ENCODE data around the gene MAST1. TPM values are rescaled to one million over a fixed set of nuclear protein-coding genes. Genes with fewer than 3 reads are reported as not detected.

MAST1 gene
- total and polyA plus RNA-seq, 2 donors from 2014 or later = 0.35 to 0.39 TPM

DNA sequence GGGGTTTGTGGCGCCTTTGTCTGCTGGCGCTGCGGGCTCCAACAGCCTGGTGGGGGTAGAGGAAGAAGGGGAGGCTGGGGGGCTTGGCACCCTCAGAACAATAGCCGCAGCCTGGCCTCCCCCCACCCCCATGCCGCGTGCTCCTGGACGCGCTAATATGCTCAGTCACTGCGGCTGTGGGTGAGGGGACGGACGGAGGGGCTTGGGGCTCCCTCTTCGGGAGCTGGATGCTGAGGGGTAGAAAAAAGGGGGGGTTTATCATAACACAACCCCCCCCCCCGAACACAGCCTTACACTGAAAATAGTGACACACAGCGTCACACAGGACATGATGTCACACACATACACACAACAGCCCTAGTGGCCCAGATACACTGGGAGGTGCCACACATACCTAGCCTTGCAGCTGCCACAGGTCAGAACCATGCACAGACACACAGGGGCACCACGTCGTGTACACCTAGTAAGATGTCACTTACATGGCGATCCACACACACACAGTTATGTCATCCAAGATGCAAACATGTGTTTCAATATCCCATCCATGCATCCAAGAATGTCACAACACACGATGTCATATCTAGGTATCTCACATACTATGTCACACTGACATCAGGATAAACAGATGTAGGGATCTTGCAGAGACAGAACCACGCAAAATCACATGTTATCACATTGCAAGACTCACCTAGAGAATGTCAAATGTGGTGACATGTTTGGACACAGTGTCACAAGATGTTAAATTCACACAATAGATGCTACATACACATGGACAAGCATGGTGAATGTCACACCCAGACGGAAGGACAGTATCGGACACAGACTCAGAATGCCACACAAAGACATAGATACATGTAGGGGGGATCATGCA lies 806 bp downstream of the MAST1 start:
- Histone ChIP-seq H3K27me3 (ENCODE audit: control insufficient read depth, insufficient read depth, low read length) (peaks cover 44% of the 10 kb centered on the region), H3K9ac (ENCODE audit: low read length in 3 of 3) (no peak overlapping the region), H3K36me3 (ENCODE audit: control insufficient read depth in 2 of 3, insufficient read depth in 3 of 3, low read length in 3 of 3) (no peaks in the 10 kb centered on the region), H3K27ac (ENCODE audit: low read depth in 2 of 2, low read length in 2 of 2) (no peak overlapping the region), H3K4me3 (ENCODE audit: low read length in 3 of 3) (no peak overlapping the region), H3K4me1 (ENCODE audit: control insufficient read depth in 2 of 3, insufficient read depth in 2 of 3, low read depth in 1 of 3, low read length in 3 of 3) (peaks cover 0 to 2% (median 0%) of the 10 kb centered on the region in 3 donors), H3K9me3 (ENCODE audit: control insufficient read depth in 2 of 3, insufficient read depth in 1 of 3, low read length in 3 of 3) (no peaks in the 10 kb centered on the region)
- intact Hi-C loops (cut with DNase I) = no loop called here
- DNase-seq (peak in 1 of 5 donors; percentile 47), FAIRE-seq (no peak)
- TF ChIP-seq, protein P1, sequence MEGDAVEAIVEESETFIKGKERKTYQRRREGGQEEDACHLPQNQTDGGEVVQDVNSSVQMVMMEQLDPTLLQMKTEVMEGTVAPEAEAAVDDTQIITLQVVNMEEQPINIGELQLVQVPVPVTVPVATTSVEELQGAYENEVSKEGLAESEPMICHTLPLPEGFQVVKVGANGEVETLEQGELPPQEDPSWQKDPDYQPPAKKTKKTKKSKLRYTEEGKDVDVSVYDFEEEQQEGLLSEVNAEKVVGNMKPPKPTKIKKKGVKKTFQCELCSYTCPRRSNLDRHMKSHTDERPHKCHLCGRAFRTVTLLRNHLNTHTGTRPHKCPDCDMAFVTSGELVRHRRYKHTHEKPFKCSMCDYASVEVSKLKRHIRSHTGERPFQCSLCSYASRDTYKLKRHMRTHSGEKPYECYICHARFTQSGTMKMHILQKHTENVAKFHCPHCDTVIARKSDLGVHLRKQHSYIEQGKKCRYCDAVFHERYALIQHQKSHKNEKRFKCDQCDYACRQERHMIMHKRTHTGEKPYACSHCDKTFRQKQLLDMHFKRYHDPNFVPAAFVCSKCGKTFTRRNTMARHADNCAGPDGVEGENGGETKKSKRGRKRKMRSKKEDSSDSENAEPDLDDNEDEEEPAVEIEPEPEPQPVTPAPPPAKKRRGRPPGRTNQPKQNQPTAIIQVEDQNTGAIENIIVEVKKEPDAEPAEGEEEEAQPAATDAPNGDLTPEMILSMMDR (IDR thresholded peaks at IDR 0.05; ENCODE audit: borderline replicate concordance, extremely low read depth, insufficient read depth) = no peak

- FAIRE-seq (no peak), DNase-seq (peak; percentile 77 to 94 (median 85))
- peaks cover 34% of the 10 kb centered on the region for H3K27me3 ChIP-seq (ENCODE audit: control insufficient read depth, insufficient read depth, low read length)
- TF ChIP-seq, protein P1 (IDR thresholded peaks at IDR 0.05; ENCODE audit: borderline replicate concordance, extremely low read depth, insufficient read depth) = no peak
- no peaks in the 10 kb centered on the region for H3K9me3 ChIP-seq (ENCODE audit: control insufficient read depth in 2 of 3, insufficient read depth in 1 of 3, low read length in 3 of 3)
- H3K4me1 ChIP-seq (ENCODE audit: control insufficient read depth in 2 of 3, insufficient read depth in 2 of 3, low read depth in 1 of 3, low read length in 3 of 3) = peaks cover 0 to 2% (median 0%) of the 10 kb centered on the region in 3 donors
- intact Hi-C loops (cut with DNase I) = loop anchor here (5.0 kb wide), 1 partner anchor 78 kb away; no protein-coding TSS in a partner anchor
- H3K9ac ChIP-seq (ENCODE audit: low read length in 3 of 3) = no peak overlapping the region
- H3K4me3 ChIP-seq (ENCODE audit: low read length in 3 of 3) = no peak overlapping the region
- no peaks in the 10 kb centered on the region for H3K36me3 ChIP-seq (ENCODE audit: control insufficient read depth in 2 of 3, insufficient read depth in 3 of 3, low read length in 3 of 3)
- no peak overlapping the region for H3K27ac ChIP-seq (ENCODE audit: low read depth in 2 of 2, low read length in 2 of 2)
Observed at GRCh38 chr19:12840091-12841079, 2.1 kb downstream of the MAST1 start.

- intact Hi-C loops (cut with DNase I) = loop anchor here (5.0 kb wide), 1 partner anchor 79 kb away; no protein-coding TSS in a partner anchor
- no peaks in the 10 kb centered on the region for H3K36me3 ChIP-seq (ENCODE audit: control insufficient read depth in 2 of 3, insufficient read depth in 3 of 3, low read length in 3 of 3)
- H3K9me3 ChIP-seq (ENCODE audit: control insufficient read depth in 2 of 3, insufficient read depth in 1 of 3, low read length in 3 of 3) = no peaks in the 10 kb centered on the region
- FAIRE-seq (no peak), DNase-seq (peak in 4 of 5 donors; percentile 78 to 90 (median 80))
- H3K9ac ChIP-seq (ENCODE audit: low read length in 3 of 3) = no peak overlapping the region
- TF ChIP-seq, protein P1 (IDR thresholded peaks at IDR 0.05; ENCODE audit: borderline replicate concordance, extremely low read depth, insufficient read depth) = no peak
- peaks cover 33% of the 10 kb centered on the region for H3K27me3 ChIP-seq (ENCODE audit: control insufficient read depth, insufficient read depth, low read length)
- H3K27ac ChIP-seq (ENCODE audit: low read depth in 2 of 2, low read length in 2 of 2) = no peak overlapping the region
- no peak overlapping the region for H3K4me3 ChIP-seq (ENCODE audit: low read length in 3 of 3)
- H3K4me1 ChIP-seq (ENCODE audit: control insufficient read depth in 2 of 3, insufficient read depth in 2 of 3, low read depth in 1 of 3, low read length in 3 of 3) = peaks cover 0 to 2% (median 0%) of the 10 kb centered on the region in 3 donors
Observed at GRCh38 chr19:12841094-12841493, 2.8 kb downstream of the MAST1 start.
